GM18502 (cell line): Measurements from ENCODE around the gene PI3.
"Not testable (repeated sequence)": the region's sequence is repeated elsewhere in the genome, so short reads cannot be mapped to it uniquely, and the experiment has no call there.

Experiments used
- ATAC-seq: cut with Tn5 transposase; IDR thresholded peaks from one replicate; pipeline ENCODE4 v1.9.1; 2021; ENCODE audit warnings: mild to moderate bottlenecking; ENCODE audit not compliant: unreplicated experiment, poor library complexity

The PI3 gene, protein sequence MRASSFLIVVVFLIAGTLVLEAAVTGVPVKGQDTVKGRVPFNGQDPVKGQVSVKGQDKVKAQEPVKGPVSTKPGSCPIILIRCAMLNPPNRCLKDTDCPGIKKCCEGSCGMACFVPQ

DNA sequence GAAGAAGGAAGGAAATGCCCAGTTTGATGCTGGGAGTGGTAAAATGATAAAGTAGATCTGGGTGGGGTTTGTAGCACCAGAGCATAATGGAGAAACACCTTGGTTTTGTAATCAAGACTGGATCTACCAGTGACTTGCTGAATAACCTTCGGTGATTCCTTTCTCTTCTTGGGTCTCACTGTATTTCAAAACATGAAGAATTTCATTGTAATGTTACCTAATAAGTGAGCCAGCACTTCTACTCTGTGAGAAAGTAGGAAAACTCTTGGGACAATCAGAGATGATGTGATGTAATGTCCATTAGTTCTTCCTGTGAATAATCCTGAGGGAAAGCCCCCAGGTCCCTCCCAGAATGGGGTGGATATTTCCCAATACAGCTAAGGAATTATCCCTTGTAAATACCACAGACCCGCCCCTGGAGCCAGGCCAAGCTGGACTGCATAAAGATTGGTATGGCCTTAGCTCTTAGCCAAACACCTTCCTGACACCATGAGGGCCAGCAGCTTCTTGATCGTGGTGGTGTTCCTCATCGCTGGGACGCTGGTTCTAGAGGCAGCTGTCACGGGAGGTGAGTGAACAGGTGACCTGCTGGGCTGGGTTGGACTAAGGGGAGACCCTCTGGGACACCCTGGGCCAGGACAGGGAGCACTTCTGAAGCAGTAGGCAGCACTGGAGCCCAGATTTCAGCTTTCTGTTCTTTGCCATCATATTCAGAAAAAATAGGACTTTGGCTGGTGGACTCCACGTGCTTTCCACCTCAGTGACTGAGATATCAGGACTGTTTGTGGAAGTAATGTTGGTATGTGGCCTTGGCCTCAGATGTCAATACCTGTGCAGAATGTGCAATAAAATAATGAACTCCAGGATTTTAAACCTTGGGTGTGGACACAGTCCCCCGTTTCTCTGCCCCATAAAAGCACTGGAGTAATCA is at the start of gene PI3:
TSS of gene PI3 (plus strand) at position 469 of the 931 bp plus-strand sequence. CDS start at position 490, 21 bp downstream.
- ATAC-seq: no peak

DNA sequence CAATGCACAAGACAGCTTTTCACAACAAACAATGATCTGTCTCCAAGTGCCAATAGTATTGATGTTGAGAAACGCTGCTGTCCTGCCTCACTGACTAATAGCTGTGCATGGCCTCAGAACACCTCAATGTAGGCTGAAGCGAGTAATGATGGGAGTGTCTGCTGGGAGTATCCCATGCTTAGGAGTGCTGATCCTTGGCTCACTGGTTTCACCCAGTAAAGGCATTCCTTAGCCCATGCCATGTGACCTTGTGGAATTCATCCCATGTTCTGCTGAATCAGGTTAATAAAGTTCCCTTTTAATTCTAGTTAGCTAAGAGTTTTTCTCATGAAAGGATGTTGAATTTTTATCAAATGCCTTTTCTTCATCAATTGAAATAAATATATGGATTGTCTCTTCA is 46.6 kb upstream of the PI3 start:
- ATAC-seq: no peak

DNA sequence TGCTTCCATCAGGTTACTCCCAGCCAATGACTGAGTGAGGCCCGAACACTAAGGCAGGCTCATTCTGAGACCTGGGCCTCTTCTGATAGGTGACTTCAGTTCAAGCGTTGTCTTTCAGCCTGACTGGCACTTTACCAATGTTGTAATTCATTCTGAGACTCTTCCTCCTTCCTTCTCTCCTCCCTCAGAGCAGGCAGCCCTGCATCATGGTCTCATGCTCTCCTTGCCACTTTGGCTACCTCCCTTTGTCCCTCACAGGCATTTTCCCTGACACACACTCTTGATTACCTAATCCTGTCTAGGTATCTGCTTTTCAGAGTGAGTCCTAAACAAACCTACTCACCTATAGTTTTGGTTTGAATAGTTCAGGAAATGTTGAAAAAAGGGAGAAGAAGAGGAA is 37.8 kb upstream of the PI3 start:
- ATAC-seq: no peak

DNA sequence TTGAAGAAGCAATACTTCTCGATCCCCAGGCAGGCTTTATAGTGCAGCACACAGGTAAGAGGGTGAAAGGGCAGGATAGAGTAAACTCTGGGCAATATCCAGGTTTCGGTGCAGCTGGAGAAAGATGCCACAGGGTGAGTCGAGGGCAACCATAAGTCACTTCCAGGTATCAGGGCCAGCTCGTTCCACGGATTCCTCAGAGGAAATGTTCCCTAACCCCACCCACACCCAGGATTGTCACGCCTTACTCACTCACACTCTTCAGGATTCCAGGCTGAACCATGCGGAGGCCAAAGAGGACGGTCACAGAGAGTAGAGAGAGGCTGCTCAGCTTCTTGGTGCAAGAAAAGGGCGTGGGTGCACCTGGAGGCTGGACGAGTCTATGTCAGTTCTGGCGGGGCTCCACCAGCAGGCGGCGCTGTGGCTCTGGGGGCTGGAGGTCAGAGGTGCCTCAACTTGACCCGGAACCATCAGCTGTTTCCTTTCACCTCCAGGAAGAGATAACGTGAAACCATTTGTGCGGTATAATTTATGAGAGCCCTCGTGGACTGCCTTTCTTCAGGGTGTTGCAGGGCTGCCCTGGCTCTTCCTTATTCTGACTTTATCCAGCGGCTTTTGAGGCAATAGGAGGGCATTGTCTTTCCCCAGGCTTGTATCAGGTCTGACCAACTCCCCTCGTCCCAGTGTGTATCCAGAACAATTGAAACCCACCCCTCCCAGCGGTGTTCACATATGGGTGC is 36.0 kb upstream of the PI3 start:
- ATAC-seq: no peak

DNA sequence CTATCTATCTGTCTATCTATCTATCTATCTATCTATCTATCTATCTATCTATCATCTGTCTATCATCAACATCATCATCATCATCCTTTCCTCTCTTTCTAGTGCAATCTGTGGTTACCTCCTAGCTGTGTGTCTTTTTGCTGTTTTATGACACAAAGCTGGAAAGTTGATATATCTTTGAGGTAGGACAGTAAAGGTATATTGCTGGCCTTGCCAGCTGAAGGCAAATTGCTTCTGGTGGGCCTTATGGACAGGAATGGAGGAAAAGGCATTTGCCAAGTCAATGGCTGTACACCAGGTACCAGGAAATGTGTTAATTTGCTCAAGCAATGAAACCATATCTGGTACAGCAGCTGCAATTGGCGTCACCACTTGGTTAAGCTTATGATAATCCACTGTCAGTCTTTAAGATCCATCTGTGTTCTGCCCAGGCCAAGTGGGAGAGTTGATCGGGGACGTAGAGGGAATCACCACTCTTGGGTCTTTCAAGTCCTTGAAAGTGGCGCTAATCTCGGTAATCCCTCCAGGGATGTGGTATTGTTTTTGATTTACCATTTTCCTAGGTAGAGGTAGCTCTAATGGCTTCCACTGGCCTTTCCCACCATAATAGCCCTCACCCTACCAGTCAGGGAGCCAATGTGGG is 34.8 kb upstream of the PI3 start:
- ATAC-seq: not testable (repeated sequence)

DNA sequence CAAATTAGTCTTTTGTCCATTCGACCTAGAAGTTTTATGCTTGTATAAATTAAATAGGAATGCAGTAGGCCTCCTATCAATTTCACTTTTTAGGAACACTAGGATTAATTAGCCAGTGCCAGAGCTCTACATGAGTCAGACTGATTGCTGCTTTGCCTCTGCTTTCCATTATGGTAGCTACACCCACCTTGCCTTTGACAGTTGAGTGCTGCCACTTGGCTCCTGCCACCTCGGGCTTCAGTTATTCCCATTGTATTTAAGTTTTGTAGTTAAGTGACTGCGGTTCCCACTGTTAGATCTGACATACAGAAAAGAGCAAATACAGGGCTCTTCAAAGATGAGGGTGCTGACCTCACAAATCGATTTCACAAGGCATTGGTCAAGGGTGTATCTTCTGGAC is 33.9 kb upstream of the PI3 start:
- ATAC-seq: no peak

DNA sequence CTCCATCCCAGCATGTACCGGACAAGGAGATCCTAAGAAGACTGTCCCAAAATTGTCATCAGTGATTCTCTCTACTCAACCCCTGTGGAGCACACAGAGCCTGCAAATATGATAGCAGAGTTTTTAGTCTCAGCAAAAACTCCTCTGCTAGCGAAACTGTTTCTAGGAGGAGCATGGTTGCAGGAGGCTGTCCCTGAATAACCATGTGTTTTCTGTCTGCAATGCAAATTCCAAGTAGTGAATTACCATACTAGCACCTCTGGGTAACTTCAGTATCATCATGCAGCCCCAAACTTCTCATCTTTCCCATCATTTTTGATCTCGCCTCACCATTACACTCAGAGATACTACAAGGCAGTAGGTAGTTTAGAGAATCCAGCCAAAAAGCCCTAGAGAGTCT is 25.6 kb upstream of the PI3 start:
- ATAC-seq: no peak

DNA sequence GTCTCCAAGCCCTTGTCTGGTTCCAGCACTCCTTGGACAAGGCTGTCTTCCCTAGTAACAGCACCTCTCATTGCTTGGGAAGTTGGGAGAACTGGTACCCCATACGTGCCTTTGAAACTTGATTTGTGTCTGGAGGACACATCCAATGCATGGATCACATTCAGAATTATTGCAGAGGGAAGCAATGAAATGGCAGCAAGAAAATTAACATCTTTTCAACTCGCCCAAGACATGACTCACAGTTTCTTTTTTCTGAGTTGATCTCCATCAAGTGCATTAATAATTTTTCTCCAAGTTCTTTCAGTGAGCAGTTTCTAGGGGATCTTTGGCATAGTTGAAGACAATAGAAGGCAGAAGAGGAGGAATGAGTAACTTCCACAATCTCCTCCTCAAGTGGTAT is 22.3 kb upstream of the PI3 start:
- no peak for ATAC-seq

DNA sequence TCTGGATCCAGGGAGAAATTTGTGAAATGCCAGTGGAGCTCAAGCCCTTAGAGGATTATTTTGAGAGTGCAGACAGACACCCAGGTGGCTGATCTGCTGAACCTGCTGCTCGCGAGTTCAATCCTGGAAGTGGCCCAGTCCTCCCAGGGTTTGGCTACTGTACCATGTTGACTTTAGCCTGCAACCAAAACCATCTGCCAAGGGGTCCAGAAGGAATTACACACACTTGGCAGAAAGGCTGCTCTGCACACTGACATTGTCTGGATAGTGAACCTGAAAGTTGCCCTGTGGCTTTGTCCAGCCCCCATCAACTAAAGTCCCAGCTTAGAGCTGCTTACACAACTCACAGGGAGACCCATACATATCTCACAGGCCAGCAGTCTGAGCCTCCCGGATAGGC is 21.6 kb upstream of the PI3 start:
- no peak for ATAC-seq

DNA sequence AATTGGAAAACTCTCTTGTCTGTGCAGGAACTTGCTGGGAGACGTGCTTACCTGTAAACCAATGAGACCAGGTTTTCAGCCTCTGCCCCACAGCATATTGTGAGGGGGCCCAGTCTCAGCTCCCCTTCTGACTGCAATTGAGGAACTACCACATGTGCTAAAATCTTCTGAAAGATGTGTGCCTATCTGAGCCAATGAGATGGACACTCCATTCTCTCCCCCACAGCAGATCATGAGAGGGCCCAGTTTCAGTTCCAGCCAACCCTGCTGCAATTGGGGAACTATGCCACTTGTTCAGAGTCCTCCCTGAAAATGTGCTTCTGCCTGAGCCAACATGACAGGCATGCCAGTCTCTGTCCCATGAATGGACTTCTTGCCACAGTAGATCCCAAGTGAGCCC is 20.9 kb upstream of the PI3 start:
- ATAC-seq: no peak

DNA sequence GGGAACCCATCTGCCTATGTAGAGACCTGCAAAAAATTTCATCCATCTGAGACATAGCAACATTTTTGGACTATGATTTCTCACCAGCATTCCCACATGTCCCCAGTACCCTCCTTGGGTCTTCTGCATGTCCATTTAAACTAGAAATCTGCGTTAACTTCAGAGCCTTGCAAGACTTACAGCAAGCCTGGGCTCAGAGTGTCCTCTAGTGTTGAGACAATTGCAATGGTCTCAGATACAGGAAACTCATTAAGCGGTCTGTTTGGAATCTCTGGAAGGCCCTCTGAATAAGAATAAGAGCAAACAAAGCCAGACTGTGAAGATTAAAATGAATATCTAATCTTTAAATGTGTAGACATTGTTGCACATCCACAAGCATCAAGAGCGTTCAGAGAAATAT is 20.5 kb upstream of the PI3 start:
- no peak for ATAC-seq

DNA sequence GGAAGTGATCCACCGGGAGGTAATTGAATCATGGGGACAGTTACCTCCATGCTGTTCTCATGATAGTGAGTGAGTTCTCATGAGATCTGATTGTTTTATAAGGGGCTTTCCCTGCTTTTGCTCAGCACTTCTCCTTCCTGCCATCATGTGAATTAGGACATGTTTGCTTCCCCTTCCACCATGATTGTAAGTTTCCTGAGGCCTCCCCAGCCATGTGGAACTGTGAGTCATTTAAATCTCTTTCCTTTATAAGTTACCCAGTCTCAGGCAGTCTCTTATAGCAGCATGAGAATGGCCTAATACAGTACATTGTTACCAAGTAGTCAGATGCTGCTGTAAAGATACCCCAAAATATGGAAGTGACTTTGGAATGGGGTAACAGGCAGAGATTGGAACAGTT is 19.9 kb upstream of the PI3 start:
- not testable (repeated sequence) for ATAC-seq

DNA sequence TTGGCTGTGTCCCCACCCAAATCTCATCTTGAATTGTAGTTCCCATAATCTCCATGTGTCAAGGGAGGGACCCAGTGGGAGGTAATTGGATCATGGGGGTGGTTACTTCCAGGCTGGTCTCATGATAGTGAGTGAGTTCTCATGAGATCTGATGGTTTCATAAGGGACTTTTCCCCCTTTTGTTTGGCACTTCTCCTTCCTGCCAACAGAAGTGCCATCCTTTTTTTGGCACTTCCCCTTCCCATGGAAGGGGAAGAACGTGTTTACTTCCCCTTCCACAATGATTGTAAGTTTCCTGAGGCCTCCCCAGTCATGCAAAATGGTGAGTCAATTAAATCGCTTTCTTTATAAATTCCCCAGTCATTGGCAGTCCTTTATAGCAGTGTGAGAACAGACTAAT is 18.0 kb upstream of the PI3 start:
- no peak for ATAC-seq

DNA sequence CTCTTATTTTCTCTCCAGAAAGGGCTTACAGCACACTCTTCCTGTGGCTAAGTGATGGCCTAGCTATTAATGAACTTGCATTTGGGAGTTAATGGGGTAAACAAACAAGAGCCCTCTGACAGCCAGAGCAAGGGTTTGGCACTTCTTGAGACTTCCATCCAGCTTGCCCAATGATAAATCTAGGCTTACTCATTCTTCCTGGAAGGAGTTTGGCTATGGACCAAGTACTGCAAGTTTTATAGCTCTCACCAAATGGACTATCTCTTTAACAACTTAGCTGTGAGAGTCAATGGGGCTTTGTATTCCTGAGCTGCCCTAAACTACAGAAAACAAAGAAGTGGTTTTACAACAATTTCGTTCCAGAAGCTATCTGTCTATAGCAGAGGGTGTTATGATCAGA is 16.7 kb upstream of the PI3 start:
- no peak for ATAC-seq

DNA sequence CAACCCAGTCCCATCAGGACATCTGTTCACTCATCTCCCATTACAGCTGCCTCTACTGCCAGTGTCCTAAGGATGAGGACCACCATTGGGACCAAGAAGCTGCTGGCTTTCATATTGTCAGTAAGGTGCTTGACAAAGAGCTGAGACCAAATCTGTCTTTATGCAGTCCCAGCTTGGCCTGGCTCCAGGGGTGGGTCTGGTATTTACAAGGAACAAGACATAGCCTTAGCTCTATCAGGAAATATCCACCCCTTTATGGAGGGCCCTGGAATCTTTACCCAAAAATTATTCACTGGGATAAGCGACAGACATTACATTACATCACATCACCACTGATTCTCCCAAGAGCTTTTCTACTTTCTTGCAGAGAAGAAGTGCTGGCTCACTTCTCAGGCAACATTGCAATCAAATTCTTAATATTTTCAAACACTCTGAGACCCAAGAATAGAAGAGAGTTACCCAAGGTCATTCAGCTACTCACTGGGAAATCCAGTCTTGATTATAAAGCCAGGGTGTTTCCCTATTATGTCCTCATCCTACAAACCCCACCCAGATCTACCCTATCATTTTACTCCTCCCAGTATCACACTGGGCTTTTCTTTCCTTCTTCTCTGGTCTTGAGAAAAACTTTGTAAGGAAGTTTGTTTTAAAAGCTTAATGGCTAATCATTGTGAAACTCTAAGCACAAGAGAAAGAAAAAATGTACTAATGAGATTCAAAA is 11.5 kb upstream of the PI3 start:
- ATAC-seq: no peak

DNA sequence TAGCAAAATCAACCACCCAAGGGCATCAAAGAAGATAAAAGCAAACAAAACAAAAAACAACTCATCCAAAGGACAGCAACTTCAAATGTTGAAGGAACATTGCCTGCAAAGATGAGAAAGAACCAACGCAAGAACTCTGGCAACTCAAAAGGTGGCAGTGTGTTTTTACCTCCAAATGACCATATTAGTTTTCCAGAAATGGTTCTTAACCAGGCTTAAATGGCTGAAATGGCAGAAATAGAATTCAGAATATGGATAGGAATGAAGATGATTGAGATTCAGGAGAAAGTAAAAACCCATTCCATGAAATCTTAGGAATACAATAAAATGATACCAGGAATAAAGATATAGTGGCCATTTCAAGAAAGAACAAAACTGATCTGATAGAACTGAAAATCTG is 9.8 kb upstream of the PI3 start:
- no peak for ATAC-seq

DNA sequence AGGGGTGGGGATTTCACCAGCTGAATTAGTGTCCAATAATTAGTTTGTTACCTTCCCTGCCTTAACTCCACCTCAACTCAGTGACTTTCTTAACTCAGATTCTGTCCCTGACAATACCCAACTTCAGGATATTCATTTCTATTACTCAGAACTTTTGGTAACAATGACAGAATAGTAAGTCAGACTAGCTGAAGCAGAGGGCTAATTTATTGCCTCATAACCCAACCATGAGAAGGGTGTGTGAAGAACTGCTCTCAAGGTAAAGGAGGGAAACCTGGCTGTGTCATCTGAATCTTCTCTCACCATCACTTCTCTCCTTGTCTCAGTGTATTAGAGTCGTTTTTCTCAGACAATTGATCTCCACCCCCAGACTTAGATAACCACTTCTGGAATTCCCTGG is 1.2 kb upstream of the PI3 start:
- ATAC-seq: no peak

DNA sequence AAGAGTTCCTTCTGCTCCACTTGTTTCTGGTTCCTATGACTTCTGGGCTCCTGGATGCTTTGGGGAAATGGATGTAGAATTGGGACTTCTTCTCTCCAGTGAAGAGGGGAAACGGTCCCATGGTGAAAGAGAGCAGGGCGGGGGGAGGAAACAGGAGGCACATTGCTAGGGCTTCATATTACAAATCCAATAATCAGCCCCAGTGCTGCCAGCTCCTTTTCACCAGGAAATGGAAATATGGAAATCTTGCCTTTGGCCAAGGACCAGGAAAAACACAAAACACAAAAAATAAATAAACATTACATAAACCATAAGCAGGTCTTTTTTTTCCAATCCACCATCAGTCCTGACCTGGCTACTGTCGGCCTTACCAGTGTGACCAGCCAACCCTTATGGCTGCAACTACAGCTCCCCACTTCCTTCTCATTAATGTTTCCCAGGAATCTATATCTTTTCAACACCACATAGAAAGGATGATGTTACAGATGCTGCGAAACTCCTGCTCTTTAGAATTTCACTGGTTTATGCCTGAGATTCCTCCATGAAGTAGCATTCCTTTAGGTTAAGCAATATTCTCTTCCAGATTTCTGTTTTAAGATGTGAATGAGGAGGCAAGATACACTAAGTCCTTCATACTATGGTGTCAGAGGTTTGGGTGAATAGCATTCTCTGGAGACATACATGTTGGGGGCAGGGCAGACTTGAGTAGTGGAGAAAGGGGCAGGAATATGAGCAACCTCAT is 2.0 kb downstream of the PI3 start:
- no peak for ATAC-seq

DNA sequence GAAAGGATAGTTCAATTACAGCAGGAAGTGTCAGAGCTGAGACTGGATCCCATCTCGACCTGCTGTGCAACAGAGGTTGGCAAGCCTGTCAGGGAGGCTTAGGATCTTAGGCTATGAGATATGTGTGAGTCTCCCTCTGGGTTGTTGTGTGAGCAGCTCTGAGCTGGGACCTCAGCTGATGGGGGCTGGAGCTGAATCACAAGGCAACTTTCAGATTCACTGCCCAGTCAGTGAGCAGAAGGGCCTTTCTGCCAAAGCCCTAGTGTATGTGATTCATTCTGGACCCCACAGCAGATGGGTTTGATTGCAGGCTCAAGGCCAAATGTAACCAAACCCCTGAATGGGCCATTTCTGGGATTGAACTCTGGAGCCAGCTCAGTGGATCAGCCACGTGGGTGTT is 4.5 kb downstream of the PI3 start:
- ATAC-seq: no peak

DNA sequence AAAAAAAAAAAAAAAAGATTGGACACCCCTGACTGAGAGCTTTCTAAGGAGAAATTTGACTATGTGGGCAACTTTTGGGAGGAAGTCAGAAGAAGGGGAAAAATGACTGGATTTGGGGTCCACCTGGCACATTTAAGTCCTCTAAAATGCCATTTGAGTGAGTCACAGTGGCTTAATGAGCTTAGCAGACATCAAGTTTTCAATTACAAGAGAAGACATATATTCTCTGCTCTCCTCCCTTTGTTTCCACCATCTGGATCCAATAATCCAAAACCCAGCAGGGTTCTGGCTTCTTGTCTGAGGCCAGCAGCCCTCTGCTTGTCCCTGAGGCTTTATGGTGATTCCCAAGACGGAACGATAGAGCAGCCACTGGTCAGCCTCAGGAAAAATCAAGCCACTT is 6.9 kb downstream of the PI3 start:
- no peak for ATAC-seq
